Parathyroid adenoma (tissue), 2 donors: ENCODE results near the gene RBM19.

Source experiments
- H2AFZ ChIP-seq: fragments of 300-600 bp; sonication (generic); one replicate; pipeline ENCODE4 v1.7.0; 2017; ENCODE audit warnings: antibody characterized with exemption, mild to moderate bottlenecking
- H3K27ac ChIP-seq: fragments of 300-600 bp; sonication (generic); one replicate; pipeline ENCODE4 v1.7.0; 2017
- H3K27me3 ChIP-seq: fragments of 300-600 bp; sonication (generic); one replicate; pipeline ENCODE4 v1.7.0; 2017; ENCODE audit warnings: low read length; ENCODE audit not compliant: control insufficient read depth, insufficient read depth
- H3K36me3 ChIP-seq: fragments of 300-600 bp; sonication (generic); one replicate; pipeline ENCODE4 v1.7.0; 2017; ENCODE audit warnings: low read length; ENCODE audit not compliant: control insufficient read depth, insufficient read depth
- H3K4me1 ChIP-seq: fragments of 300-600 bp; sonication (generic); one replicate; pipeline ENCODE4 v1.7.0; 2017; ENCODE audit warnings: control low read depth
- H3K4me2 ChIP-seq: fragments of 300-600 bp; sonication (generic); one replicate; pipeline ENCODE4 v1.7.0; 2017; ENCODE audit warnings: low read length
- H3K4me3 ChIP-seq: fragments of 300-600 bp; sonication (generic); one replicate; pipeline ENCODE4 v1.7.0; 2017; ENCODE audit warnings: low read depth, low read length
- H3K79me2 ChIP-seq: fragments of 300-600 bp; sonication (generic); one replicate; pipeline ENCODE4 v1.7.0; 2017; ENCODE audit warnings: control low read depth
- H3K9ac ChIP-seq: fragments of 300-600 bp; sonication (generic); one replicate; pipeline ENCODE4 v1.7.0; 2017; ENCODE audit warnings: mild to moderate bottlenecking
- H3K9me3 ChIP-seq: fragments of 300-600 bp; sonication (generic); one replicate; pipeline ENCODE4 v1.7.0; 2017; ENCODE audit warnings: low read length; ENCODE audit not compliant: control insufficient read depth
- TF ChIP-seq, protein P1 (sequence below): fragments of 300-600 bp; sonication (generic); IDR thresholded peaks from one replicate; pipeline ENCODE4 v1.7.0; 2017; ENCODE audit warnings: antibody characterized with exemption, mild to moderate bottlenecking
- donor health status: primary hyperparathyroidism.

RBM19 gene

GRCh38 chr12:113841786-113842185, 124.3 kb downstream of the RBM19 start:
- H3K36me3 ChIP-seq = no peaks in the 10 kb centered on the region
- H3K9ac ChIP-seq = no peak overlapping the region
- no peak overlapping the region for H2AFZ ChIP-seq
- TF ChIP-seq, protein P1, sequence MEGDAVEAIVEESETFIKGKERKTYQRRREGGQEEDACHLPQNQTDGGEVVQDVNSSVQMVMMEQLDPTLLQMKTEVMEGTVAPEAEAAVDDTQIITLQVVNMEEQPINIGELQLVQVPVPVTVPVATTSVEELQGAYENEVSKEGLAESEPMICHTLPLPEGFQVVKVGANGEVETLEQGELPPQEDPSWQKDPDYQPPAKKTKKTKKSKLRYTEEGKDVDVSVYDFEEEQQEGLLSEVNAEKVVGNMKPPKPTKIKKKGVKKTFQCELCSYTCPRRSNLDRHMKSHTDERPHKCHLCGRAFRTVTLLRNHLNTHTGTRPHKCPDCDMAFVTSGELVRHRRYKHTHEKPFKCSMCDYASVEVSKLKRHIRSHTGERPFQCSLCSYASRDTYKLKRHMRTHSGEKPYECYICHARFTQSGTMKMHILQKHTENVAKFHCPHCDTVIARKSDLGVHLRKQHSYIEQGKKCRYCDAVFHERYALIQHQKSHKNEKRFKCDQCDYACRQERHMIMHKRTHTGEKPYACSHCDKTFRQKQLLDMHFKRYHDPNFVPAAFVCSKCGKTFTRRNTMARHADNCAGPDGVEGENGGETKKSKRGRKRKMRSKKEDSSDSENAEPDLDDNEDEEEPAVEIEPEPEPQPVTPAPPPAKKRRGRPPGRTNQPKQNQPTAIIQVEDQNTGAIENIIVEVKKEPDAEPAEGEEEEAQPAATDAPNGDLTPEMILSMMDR = no peak
- no peaks in the 10 kb centered on the region for H3K4me1 ChIP-seq
- H3K4me2 ChIP-seq = no peak overlapping the region
- no peak overlapping the region for H3K4me3 ChIP-seq
- H3K9me3 ChIP-seq = no peaks in the 10 kb centered on the region
- H3K79me2 ChIP-seq = no peaks in the 10 kb centered on the region
- H3K27me3 ChIP-seq = no peaks in the 10 kb centered on the region
- H3K27ac ChIP-seq = no peak overlapping the region

DNA sequence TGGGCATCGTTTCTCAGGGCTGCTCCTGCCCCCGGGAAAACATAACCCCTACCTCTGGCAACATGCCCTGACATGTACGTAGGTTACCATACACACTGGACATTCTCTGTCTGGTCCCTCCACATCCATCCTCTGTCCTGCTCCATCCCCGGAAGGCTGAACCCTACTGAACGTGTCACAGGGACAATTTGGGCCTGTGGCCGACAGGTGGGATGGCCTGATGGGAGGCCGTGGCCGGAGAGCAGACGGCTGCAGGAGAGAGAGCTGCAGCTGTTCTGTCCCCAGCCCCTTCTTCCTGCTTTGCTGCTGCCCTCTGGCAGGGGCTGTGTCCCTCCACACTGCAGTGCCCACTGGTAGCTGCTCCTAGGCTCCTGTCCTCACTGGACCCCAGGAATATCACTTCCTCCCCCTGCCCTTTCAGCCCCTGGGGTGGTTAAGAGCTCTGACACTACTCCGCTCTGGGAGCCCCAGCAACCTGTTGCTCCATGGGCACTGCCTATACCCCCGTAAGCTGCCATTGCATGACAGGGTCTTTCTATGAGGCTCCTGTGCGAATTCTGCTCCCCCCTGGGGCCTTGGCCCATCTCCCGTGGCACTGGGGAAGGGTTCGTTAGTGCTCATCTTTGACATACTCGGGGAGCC, 125.6 kb downstream of the RBM19 start:
- no peaks in the 10 kb centered on the region for H3K27me3 ChIP-seq
- H2AFZ ChIP-seq = no peak overlapping the region
- no peak overlapping the region for H3K4me3 ChIP-seq
- no peaks in the 10 kb centered on the region for H3K79me2 ChIP-seq
- H3K9ac ChIP-seq = no peak overlapping the region
- H3K4me1 ChIP-seq = no peaks in the 10 kb centered on the region
- H3K4me2 ChIP-seq = no peak overlapping the region
- H3K36me3 ChIP-seq = no peaks in the 10 kb centered on the region
- TF ChIP-seq, protein P1 = no peak
- no peaks in the 10 kb centered on the region for H3K9me3 ChIP-seq
- H3K27ac ChIP-seq = no peak overlapping the region

DNA sequence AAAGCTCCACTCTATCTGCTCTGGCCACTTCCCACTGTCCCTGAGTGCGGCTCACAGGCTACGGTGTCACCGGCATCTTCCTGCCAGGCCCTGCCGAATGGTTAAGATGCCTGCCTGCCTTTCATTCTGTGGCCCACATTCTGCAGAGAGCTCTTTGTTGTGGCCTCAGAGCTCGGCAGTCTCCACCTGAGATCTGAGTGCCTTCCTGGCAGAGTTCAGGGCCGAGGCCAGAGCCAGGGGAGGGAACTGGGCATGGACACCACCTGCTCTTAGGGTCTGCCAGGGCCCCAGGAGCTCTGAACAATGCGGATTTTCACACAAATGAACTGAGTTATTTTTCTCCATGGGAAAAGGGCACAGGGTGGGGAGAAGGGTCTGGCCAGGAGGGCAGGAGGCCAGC, 127.2 kb downstream of the RBM19 start:
- Histone ChIP-seq H3K27me3 (no peaks in the 10 kb centered on the region), H3K4me3 (no peak overlapping the region), H3K79me2 (no peaks in the 10 kb centered on the region), H3K36me3 (no peaks in the 10 kb centered on the region), H3K27ac (no peak overlapping the region), H2AFZ (no peak overlapping the region), H3K9me3 (no peaks in the 10 kb centered on the region), H3K9ac (no peak overlapping the region), H3K4me1 (no peaks in the 10 kb centered on the region), H3K4me2 (no peak overlapping the region)
- TF ChIP-seq, protein P1 = no peak

GRCh38 chr12:113837528-113838296, 128.4 kb downstream of the RBM19 start:
- no peaks in the 10 kb centered on the region for H3K27me3 ChIP-seq
- no peak overlapping the region for H3K4me2 ChIP-seq
- H3K4me1 ChIP-seq = no peaks in the 10 kb centered on the region
- TF ChIP-seq, protein P1 = no peak
- H3K79me2 ChIP-seq = no peaks in the 10 kb centered on the region
- H3K9me3 ChIP-seq = no peaks in the 10 kb centered on the region
- H3K4me3 ChIP-seq = no peak overlapping the region
- no peak overlapping the region for H3K9ac ChIP-seq
- H2AFZ ChIP-seq = no peak overlapping the region
- no peaks in the 10 kb centered on the region for H3K36me3 ChIP-seq
- H3K27ac ChIP-seq = no peak overlapping the region
